ENCODE measurements around the gene BAIAP2L1. TPM values are rescaled to one million over a fixed set of nuclear protein-coding genes. Genes with fewer than 3 reads are reported as not detected.

Gene BAIAP2L1
- total RNA-seq, 1 experiment from 2014 or later, result 60.9 TPM

- POLR2A ChIA-PET, result interaction anchor here (0.5 to 0.7 kb wide), 2 partner anchors 19 to 37 kb away, joined by 3 to 4 read pairs; no protein-coding TSS in a partner anchor
- H3K9me3 Mint-ChIP-seq (ENCODE audit: unreplicated experiment), result no peaks in the 10 kb centered on the region
- H3K9me3 ChIP-seq, result peaks cover 13% of the 10 kb centered on the region
- no peak overlapping the region for H3K4me3 ChIP-seq (ENCODE audit: low read depth, low read length)
- H3K27ac Mint-ChIP-seq (ENCODE audit: unreplicated experiment), result no peak overlapping the region
- CTCF ChIA-PET, result no interaction called here
- DNase-seq, result no peak
- H3K36me3 Mint-ChIP-seq (ENCODE audit: insufficient read depth, unreplicated experiment), result peaks cover 79% of the 10 kb centered on the region
- H3K27me3 Mint-ChIP-seq (ENCODE audit: insufficient read depth, unreplicated experiment), result no peaks in the 10 kb centered on the region
- no peaks in the 10 kb centered on the region; the same call in 1 of the 2 replicates for H3K36me3 ChIP-seq (ENCODE audit: control insufficient read depth, insufficient read depth, low read length)
- H3K4me1 Mint-ChIP-seq (ENCODE audit: low read depth, unreplicated experiment), result peaks cover 17% of the 10 kb centered on the region
- H3K4me3 Mint-ChIP-seq (ENCODE audit: unreplicated experiment), result no peak overlapping the region
- BruUV-seq (replicated peaks), result no TSS peak
- H3K27me3 ChIP-seq (replicated peaks; ENCODE audit: control insufficient read depth, insufficient read depth, low read length), result no peaks in the 10 kb centered on the region
- H3K4me1 ChIP-seq, result peaks cover 24% of the 10 kb centered on the region
- TF ChIP-seq, protein P1, sequence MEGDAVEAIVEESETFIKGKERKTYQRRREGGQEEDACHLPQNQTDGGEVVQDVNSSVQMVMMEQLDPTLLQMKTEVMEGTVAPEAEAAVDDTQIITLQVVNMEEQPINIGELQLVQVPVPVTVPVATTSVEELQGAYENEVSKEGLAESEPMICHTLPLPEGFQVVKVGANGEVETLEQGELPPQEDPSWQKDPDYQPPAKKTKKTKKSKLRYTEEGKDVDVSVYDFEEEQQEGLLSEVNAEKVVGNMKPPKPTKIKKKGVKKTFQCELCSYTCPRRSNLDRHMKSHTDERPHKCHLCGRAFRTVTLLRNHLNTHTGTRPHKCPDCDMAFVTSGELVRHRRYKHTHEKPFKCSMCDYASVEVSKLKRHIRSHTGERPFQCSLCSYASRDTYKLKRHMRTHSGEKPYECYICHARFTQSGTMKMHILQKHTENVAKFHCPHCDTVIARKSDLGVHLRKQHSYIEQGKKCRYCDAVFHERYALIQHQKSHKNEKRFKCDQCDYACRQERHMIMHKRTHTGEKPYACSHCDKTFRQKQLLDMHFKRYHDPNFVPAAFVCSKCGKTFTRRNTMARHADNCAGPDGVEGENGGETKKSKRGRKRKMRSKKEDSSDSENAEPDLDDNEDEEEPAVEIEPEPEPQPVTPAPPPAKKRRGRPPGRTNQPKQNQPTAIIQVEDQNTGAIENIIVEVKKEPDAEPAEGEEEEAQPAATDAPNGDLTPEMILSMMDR (IDR thresholded peaks at IDR 0.05; ENCODE audit: insufficient read depth in 1 of 2, low read depth in 1 of 2, low read length in 1 of 2, severe bottlenecking in 1 of 2, unreplicated experiment in 1 of 2), result no peak
- intact Hi-C loops (cut with micrococcal nuclease; ENCODE audit: unreplicated experiment), result no loop called here
Measured at GRCh38 chr7:98395951-98396350, 4.9 kb downstream of the BAIAP2L1 start.

GRCh38 chr7:98395481-98395880, 5.4 kb downstream of the BAIAP2L1 start:
- ChIA-PET POLR2A (interaction anchor here (0.5 to 0.7 kb wide), 2 partner anchors 20 to 37 kb away, joined by 3 to 4 read pairs; no protein-coding TSS in a partner anchor), CTCF (no interaction called here)
- Histone ChIP-seq H3K27me3 (replicated peaks; ENCODE audit: control insufficient read depth, insufficient read depth, low read length) (no peaks in the 10 kb centered on the region), H3K4me3 (ENCODE audit: low read depth, low read length) (no peak overlapping the region), H3K9me3 (peaks cover 13% of the 10 kb centered on the region), H3K36me3 (ENCODE audit: control insufficient read depth, insufficient read depth, low read length) (no peaks in the 10 kb centered on the region; the same call in 1 of the 2 replicates), H3K4me1 (peaks cover 24% of the 10 kb centered on the region)
- H3K36me3 Mint-ChIP-seq (ENCODE audit: insufficient read depth, unreplicated experiment), result peaks cover 74% of the 10 kb centered on the region
- H3K9me3 Mint-ChIP-seq (ENCODE audit: unreplicated experiment), result no peaks in the 10 kb centered on the region
- peaks cover 17% of the 10 kb centered on the region for H3K4me1 Mint-ChIP-seq (ENCODE audit: low read depth, unreplicated experiment)
- TF ChIP-seq, protein P1 (IDR thresholded peaks at IDR 0.05; ENCODE audit: insufficient read depth in 1 of 2, low read depth in 1 of 2, low read length in 1 of 2, severe bottlenecking in 1 of 2, unreplicated experiment in 1 of 2), result no peak
- no peak for DNase-seq
- H3K27me3 Mint-ChIP-seq (ENCODE audit: insufficient read depth, unreplicated experiment), result no peaks in the 10 kb centered on the region
- H3K4me3 Mint-ChIP-seq (ENCODE audit: unreplicated experiment), result no peak overlapping the region
- H3K27ac Mint-ChIP-seq (ENCODE audit: unreplicated experiment), result no peak overlapping the region
- intact Hi-C loops (cut with micrococcal nuclease; ENCODE audit: unreplicated experiment), result no loop called here
- no TSS peak for BruUV-seq (replicated peaks)

- Histone ChIP-seq H3K4me1 (peaks cover 17% of the 10 kb centered on the region), H3K36me3 (ENCODE audit: control insufficient read depth, insufficient read depth, low read length) (no peaks in the 10 kb centered on the region; the same call in 1 of the 2 replicates), H3K27me3 (replicated peaks; ENCODE audit: control insufficient read depth, insufficient read depth, low read length) (no peaks in the 10 kb centered on the region), H3K4me3 (ENCODE audit: low read depth, low read length) (no peak overlapping the region), H3K9me3 (peaks cover 7% of the 10 kb centered on the region)
- intact Hi-C loops (cut with micrococcal nuclease; ENCODE audit: unreplicated experiment), result no loop called here
- CTCF ChIA-PET, result no interaction called here
- H3K4me1 Mint-ChIP-seq (ENCODE audit: low read depth, unreplicated experiment), result peaks cover 17% of the 10 kb centered on the region
- BruUV-seq (replicated peaks), result no TSS peak
- no peak for DNase-seq
- no peak overlapping the region for H3K4me3 Mint-ChIP-seq (ENCODE audit: unreplicated experiment)
- H3K9me3 Mint-ChIP-seq (ENCODE audit: unreplicated experiment), result no peaks in the 10 kb centered on the region
- no peaks in the 10 kb centered on the region for H3K27me3 Mint-ChIP-seq (ENCODE audit: insufficient read depth, unreplicated experiment)
- POLR2A ChIA-PET, result no interaction called here
- TF ChIP-seq, protein P1 (IDR thresholded peaks at IDR 0.05; ENCODE audit: insufficient read depth in 1 of 2, low read depth in 1 of 2, low read length in 1 of 2, severe bottlenecking in 1 of 2, unreplicated experiment in 1 of 2), result no peak
- no peak overlapping the region for H3K27ac Mint-ChIP-seq (ENCODE audit: unreplicated experiment)
- H3K36me3 Mint-ChIP-seq (ENCODE audit: insufficient read depth, unreplicated experiment), result peaks cover 68% of the 10 kb centered on the region
Measured at GRCh38 chr7:98394377-98394836, 6.5 kb downstream of the BAIAP2L1 start.
